Activated CD8-positive, alpha-beta memory T cell treated with anti-CD3 and anti-CD28 coated beads, Interleukin-2, amount 50 U/mL, for 24 hours (primary cell): ENCODE measurements around the gene DCDC2C.

ENCODE experiments used
- DNase-seq: peaks from one replicate; pipeline ENCODE4 v3.0.0-alpha.2; 2020; ENCODE audit errors: extremely low read depth

DCDC2C gene

DNA sequence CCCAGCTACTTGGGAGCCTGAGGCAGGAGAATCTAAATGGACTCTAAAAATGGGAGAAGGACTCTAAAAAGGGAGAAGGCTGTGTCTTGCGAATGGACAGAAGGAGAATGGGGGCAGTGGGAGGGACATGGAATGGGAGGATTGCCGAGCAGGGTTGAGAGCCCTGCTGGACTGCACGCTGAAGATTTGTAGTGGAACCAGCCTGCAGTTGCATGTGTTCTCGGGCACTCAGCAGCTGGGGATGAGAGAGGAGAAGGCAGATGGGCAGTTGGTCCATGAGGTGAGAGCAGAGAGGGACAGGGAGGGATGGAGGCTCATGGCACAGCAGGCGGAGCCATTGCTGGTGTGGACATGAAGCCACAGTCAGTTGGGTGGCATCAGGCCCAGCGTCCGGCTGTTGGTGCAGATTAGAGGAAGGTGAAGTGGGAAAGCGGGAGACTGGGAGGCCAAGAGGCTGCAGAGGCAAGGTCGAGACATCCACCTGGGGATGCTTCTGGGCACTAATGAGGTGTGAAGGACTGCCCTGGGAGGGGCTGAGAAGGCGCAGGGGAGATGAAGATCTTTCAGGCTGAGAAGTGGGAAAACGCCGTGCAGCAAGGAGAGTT lies 40.7 kb downstream of the DCDC2C start:
- DNase-seq: no peak

DNA sequence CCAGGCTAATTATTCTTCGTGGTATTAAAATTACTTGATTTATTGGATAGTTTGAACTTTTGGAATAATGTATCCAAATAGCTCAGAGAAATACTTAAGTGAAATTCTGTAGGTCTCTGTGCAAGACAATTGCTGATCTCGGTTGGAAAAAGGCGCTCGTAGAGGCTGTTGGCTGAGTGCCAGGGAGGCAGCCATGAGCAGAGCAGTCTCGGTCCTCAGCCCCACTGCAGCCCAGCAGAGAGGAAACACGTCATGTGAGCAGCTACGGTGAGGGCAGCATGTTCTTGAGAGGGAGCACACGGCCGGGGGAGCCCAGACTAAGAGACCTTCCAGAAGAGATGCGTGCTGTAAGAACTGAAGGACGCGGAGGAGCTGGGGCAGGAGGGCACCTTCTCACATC lies 42.5 kb downstream of the DCDC2C start:
- DNase-seq: no peak

GRCh38 chr2:3747032-3747654 lies 43.8 kb downstream of the DCDC2C start:
- no peak for DNase-seq

GRCh38 chr2:3747826-3748225 lies 44.5 kb downstream of the DCDC2C start:
- DNase-seq: no peak

GRCh38 chr2:3749201-3749600 lies 45.8 kb downstream of the DCDC2C start:
- DNase-seq: no peak

DNA sequence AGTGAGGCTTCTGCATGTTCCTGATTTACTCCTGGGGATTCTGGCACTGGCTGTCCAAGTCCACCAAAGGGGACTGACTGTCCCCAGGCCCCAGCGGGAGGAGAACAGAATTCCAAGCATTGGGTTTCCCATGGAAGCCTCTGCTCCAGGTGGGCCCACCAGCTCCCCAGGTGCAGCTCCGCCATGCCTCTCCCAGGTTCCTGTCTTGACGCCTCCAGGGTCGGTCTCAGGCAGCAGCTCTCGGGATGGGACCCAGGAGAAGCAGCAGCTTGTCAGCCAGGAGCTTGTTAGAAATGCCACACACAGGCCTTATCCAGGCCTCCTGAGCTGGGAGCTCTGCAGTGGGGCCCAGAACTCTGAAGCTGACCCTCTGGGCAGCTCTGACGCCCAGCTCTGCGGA lies 47.9 kb downstream of the DCDC2C start:
- DNase-seq: no peak

- DNase-seq: no peak
These were observed 48.4 kb downstream of the DCDC2C start for GRCh38 chr2:3751806-3752205.

GRCh38 chr2:3752376-3752775 lies 49.0 kb downstream of the DCDC2C start:
- no peak for DNase-seq

GRCh38 chr2:3753561-3753960 lies 50.2 kb downstream of the DCDC2C start:
- DNase-seq: no peak

DNA sequence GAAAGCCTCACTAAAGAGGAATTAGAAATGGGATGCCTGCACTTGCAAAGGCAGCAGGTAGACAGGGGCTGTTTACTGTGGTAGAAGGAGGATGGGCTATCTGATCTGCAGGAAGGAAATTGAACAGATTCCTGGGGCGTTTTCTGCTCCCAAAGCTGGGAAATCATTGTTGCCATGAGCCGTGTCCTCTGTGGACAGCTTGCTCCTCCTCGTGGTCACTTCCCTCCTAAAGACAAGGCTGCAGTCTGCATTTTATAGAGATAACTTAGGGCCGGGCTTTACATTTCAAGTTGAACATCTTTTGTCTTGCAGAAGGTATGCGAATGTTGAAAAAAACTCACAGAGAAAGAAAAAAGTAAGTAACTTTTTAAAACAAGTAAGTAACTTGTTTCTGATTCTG lies 50.9 kb downstream of the DCDC2C start:
- DNase-seq: no peak

- DNase-seq: no peak
These were observed 51.4 kb downstream of the DCDC2C start for GRCh38 chr2:3754795-3755194.

GRCh38 chr2:3755277-3755676 lies 51.9 kb downstream of the DCDC2C start:
- DNase-seq: no peak

DNA sequence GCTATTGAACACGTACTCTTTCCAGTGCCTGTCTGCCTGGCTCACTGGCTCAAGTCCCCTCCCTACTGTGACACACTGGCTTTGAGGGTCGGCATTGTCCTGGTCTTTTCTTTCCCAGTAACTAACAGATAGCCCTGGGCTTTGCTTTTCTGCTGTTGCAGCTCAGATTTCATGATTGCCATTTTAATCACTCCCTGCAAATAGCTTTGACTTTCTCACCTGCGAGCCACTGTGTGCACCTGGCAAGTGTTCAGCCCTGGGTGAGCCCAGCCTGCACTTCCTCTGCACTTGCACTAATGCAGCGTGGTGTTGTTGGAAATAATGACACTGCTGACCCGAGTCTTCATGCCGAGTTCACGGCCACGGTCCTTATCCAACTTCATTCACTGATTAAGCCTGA lies 52.9 kb downstream of the DCDC2C start:
- DNase-seq: no peak

DNA sequence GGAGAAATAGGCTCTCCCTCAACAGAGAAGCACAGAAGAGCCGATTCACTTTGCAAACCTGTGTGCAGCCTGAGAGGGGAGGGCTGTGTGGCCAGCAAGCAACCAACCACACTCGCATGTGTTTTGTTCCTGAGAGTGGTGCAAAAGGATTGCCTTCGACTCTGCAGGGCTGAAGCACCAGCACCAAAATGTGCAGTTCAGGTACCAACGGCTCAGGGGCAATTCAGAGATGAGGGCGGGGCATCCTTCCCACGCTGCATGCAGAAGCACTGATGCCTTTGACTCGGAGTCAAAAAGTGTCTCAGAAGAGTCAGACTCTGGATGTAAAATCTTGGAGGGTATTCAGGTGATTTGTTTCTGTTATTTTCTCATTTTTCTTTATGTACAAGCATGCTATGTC lies 55.5 kb downstream of the DCDC2C start:
- no peak for DNase-seq

GRCh38 chr2:3759331-3759730 lies 56.0 kb downstream of the DCDC2C start:
- no peak for DNase-seq

GRCh38 chr2:3759761-3760160 lies 56.4 kb downstream of the DCDC2C start:
- DNase-seq: no peak

GRCh38 chr2:3761272-3761671 lies 57.9 kb downstream of the DCDC2C start:
- no peak for DNase-seq

GRCh38 chr2:3762771-3763447 lies 59.5 kb downstream of the DCDC2C start:
- no peak for DNase-seq

DNA sequence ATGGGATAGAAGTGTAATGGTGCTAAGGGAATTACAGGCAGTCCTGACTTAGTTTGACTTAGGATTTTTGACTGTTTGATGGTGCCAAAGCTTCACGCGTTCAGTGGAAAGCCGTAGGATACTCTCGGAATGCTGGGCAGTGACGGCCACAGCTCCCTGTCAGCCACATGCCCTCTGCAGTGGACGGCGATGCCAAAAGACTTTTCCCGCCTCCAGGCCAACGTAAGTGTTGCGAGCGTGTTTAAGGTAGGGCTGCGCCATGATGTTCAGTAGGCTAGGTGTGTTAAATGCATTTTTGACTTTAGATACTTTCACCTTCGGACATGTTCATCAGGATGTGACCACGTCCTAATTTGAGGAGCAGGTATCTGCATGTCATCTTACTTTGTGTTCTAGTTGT lies 63.4 kb downstream of the DCDC2C start:
- no peak for DNase-seq

GRCh38 chr2:3768960-3769765 lies 65.8 kb downstream of the DCDC2C start:
- DNase-seq: no peak

DNA sequence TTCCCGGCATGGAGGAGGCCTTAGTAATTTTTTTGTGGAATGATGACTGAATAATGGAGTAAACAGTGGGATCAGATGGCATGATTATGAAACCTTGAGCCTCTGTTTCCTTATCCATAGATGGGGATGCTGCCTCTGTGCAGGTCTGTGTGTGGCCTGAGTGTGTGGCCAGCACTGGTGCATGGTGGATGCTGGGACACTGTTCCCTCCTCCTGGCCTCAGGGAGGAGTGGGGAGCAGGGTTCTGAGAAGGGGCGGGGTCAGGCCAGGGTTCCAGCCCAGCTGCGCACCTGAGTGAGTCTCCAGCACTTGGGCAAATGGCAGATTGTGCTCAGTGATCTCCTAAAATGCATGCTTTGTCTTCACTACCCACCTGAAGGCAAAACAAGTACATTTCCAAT lies 66.4 kb downstream of the DCDC2C start:
- no peak for DNase-seq

- DNase-seq: no peak
These were observed 67.5 kb downstream of the DCDC2C start for GRCh38 chr2:3770724-3771415.
